GM21528 (cell line): Measurements from ENCODE around the gene DIP2C.
"Not testable (repeated sequence)": the region's sequence is repeated elsewhere in the genome, so short reads cannot be mapped to it uniquely, and the experiment has no call there.

Source experiments
- ATAC-seq: cut with Tn5 transposase; IDR thresholded peaks from one replicate; pipeline ENCODE4 v1.9.1; 2021; ENCODE audit warnings: mild to moderate bottlenecking, moderate library complexity; ENCODE audit not compliant: unreplicated experiment, low FRiP score

DIP2C gene

GRCh38 chr10:373015-373414, 316.5 kb downstream of the DIP2C start:
- no peak for ATAC-seq

GRCh38 chr10:372566-372965, 316.9 kb downstream of the DIP2C start:
- ATAC-seq: no peak

- no peak for ATAC-seq
Measured at GRCh38 chr10:371515-371914, 318.0 kb downstream of the DIP2C start.

- ATAC-seq: no peak
Measured at GRCh38 chr10:370449-370825, 319.0 kb downstream of the DIP2C start.

- ATAC-seq: no peak
Measured at GRCh38 chr10:369684-370448, 319.6 kb downstream of the DIP2C start.

GRCh38 chr10:369221-369683, 320.2 kb downstream of the DIP2C start:
- ATAC-seq: no peak

GRCh38 chr10:368579-369220, 320.8 kb downstream of the DIP2C start:
- ATAC-seq: no peak

- not testable (repeated sequence) for ATAC-seq
Measured at GRCh38 chr10:368107-368506, 321.4 kb downstream of the DIP2C start.

GRCh38 chr10:367636-368035, 321.8 kb downstream of the DIP2C start:
- no peak for ATAC-seq

GRCh38 chr10:366186-366585, 323.3 kb downstream of the DIP2C start:
- ATAC-seq: no peak

- ATAC-seq: no peak
Measured at GRCh38 chr10:364267-364775, 325.1 kb downstream of the DIP2C start.

- ATAC-seq: no peak
Measured at GRCh38 chr10:363152-363551, 326.3 kb downstream of the DIP2C start.

GRCh38 chr10:361203-362081, 328.0 kb downstream of the DIP2C start:
- ATAC-seq: no peak

GRCh38 chr10:360653-361052, 328.8 kb downstream of the DIP2C start:
- ATAC-seq: no peak

- ATAC-seq: no peak
Measured at GRCh38 chr10:359762-360161, 329.7 kb downstream of the DIP2C start.

GRCh38 chr10:359093-359492, 330.4 kb downstream of the DIP2C start:
- ATAC-seq: no peak

- ATAC-seq: no peak
Measured at GRCh38 chr10:357201-357950, 332.1 kb downstream of the DIP2C start.

GRCh38 chr10:356452-356851, 333.0 kb downstream of the DIP2C start:
- no peak for ATAC-seq

GRCh38 chr10:354901-355617, 334.4 kb downstream of the DIP2C start:
- no peak for ATAC-seq
